H1 (cell line): Measurements from ENCODE around the gene PKD1. TPM values are rescaled to one million over a fixed set of nuclear protein-coding genes. Genes with fewer than 3 reads are reported as not detected.

Experiments used
- CTCF ChIA-PET: fragments of 300-600 bp; sonication (Branson Sonifier 250); formaldehyde crosslinking; loops from one replicate; lab custom pipeline; 2021; ENCODE audit not compliant: partially characterized antibody; lab: Charles Lee
- POLR2A ChIA-PET: fragments of 300-600 bp; sonication (Branson Sonifier 250); formaldehyde crosslinking; loops from one replicate; lab custom pipeline; 2021; ENCODE audit warnings: inconsistent platforms; ENCODE audit not compliant: partially characterized antibody; lab: Charles Lee
- DNase-seq, 2 experiments: peaks; one replicate each; pipeline versions ENCODE4 v3.0.0 to v3.0.0-alpha.2; 2010 to 2022; ENCODE audit warnings: low spot score in 2 of 2, low read depth in 1 of 2, mixed read lengths in 1 of 2
- FAIRE-seq: peaks from 2 replicates; lab custom pipeline; 2011; peaks lifted over from hg19 to GRCh38; lab: Jason Lieb, UNC
- H2AFZ ChIP-seq: 2 replicates; pipeline ENCODE4 v1.8.1; 2012; ENCODE audit warnings: low read length, inconsistent platforms
- H2AK5ac ChIP-seq: 2 replicates; pipeline ENCODE4 v1.6.1; 2013; ENCODE audit warnings: low read depth, low read length
- H2BK120ac ChIP-seq: replicated peaks from 2 replicates; pipeline ENCODE3; 2013; ENCODE audit warnings: low read depth, low read length, inconsistent platforms
- H2BK12ac ChIP-seq: 2 replicates; pipeline ENCODE4 v1.6.1; 2013; ENCODE audit warnings: low read depth, low read length
- H2BK15ac ChIP-seq: 2 replicates; pipeline ENCODE4 v1.6.1; 2013; ENCODE audit warnings: low read length
- H2BK20ac ChIP-seq: 2 replicates; pipeline ENCODE4 v1.6.1; 2013; ENCODE audit warnings: low read length
- H2BK5ac ChIP-seq: 2 replicates; pipeline ENCODE4 v1.6.1; 2013; ENCODE audit warnings: low read depth, low read length
- H3K14ac ChIP-seq: 2 replicates; pipeline ENCODE4 v1.6.1; 2013; ENCODE audit warnings: inconsistent platforms; ENCODE audit not compliant: insufficient read length
- H3K18ac ChIP-seq: 2 replicates; pipeline ENCODE4 v1.6.1; 2013; ENCODE audit warnings: low read length; ENCODE audit errors: extremely low read depth
- H3K23ac ChIP-seq: 2 replicates; pipeline ENCODE4 v1.6.1; 2013; ENCODE audit warnings: inconsistent platforms; ENCODE audit not compliant: insufficient read length
- H3K23me2 ChIP-seq: 2 replicates; pipeline ENCODE4 v1.6.1; 2013; ENCODE audit warnings: low read depth, low read length
- H3K27ac ChIP-seq: 2 replicates; pipeline ENCODE4 v1.6.1; 2011; ENCODE audit warnings: low read depth, low read length, inconsistent platforms
- H3K27me3 ChIP-seq, 4 experiments: replicated peaks in 1 of 4; 1 replicate in 1 of 4; 2 replicates in 3 of 4; pipeline versions ENCODE4 v1.6.1 to v1.8.1; 2011 to 2013; ENCODE audit warnings: low read length in 3 of 4, mild to moderate bottlenecking in 3 of 4, inconsistent platforms in 2 of 4, mixed read lengths in 2 of 4, moderate library complexity in 1 of 4; ENCODE audit not compliant: control insufficient read depth in 3 of 4, insufficient read depth in 3 of 4; ENCODE audit errors: extremely low read depth in 1 of 4
- H3K36me3 ChIP-seq, 4 experiments: 2 replicates each; pipeline versions ENCODE4 v1.6.1 to v1.8.1; 2011 to 2013; ENCODE audit warnings: mild to moderate bottlenecking in 4 of 4, low read length in 3 of 4, moderate library complexity in 2 of 4, control low read depth in 1 of 4, inconsistent platforms in 1 of 4; ENCODE audit not compliant: insufficient read depth in 4 of 4, control insufficient read depth in 2 of 4
- H3K4ac ChIP-seq: replicated peaks from 2 replicates; pipeline ENCODE3; 2013; ENCODE audit warnings: low read length, low read depth, mixed read lengths, inconsistent platforms; ENCODE audit not compliant: insufficient read length
- H3K4me1 ChIP-seq, 4 experiments: replicated peaks in 1 of 4; 1 replicate in 1 of 4; 2 replicates in 3 of 4; pipeline versions ENCODE4 v1.6.1 to v1.8.1; 2011 to 2013; ENCODE audit warnings: low read length in 3 of 4, inconsistent platforms in 2 of 4, mixed read lengths in 1 of 4; ENCODE audit not compliant: insufficient read depth in 4 of 4, control insufficient read depth in 3 of 4
- H3K4me2 ChIP-seq, 2 experiments: 2 replicates each; pipeline versions ENCODE4 v1.6.1 to v1.8.1; 2011 to 2013; ENCODE audit warnings: low read depth in 2 of 2, low read length in 2 of 2, control low read depth in 1 of 2, inconsistent platforms in 1 of 2, mild to moderate bottlenecking in 1 of 2; ENCODE audit not compliant: insufficient read depth in 1 of 2
- H3K4me3 ChIP-seq, 4 experiments: fragments of 200-600, 300-600 bp in 1 of 4; sonication (generic), shearing (Covaris generic), sonication (Bioruptor Twin) in 1 of 4; 2 replicates each; pipeline versions ENCODE4 v1.5.1 to v1.8.1; 2011 to 2016; ENCODE audit warnings: low read length in 4 of 4, low read depth in 3 of 4, control low read depth in 2 of 4, inconsistent platforms in 2 of 4, mild to moderate bottlenecking in 2 of 4, mixed read lengths in 1 of 4, moderate library complexity in 1 of 4; ENCODE audit not compliant: insufficient read depth in 2 of 4; ENCODE audit errors: extremely low read depth in 1 of 4
- H3K56ac ChIP-seq: replicated peaks from 2 replicates; pipeline ENCODE3; 2013; ENCODE audit warnings: low read depth, mild to moderate bottlenecking, mixed read lengths, low read length, inconsistent platforms; ENCODE audit not compliant: insufficient read length
- H3K79me1 ChIP-seq: 2 replicates; pipeline ENCODE4 v1.6.1; 2013; ENCODE audit warnings: low read depth, low read length, control low read depth
- H3K79me2 ChIP-seq, 2 experiments: 2 replicates each; pipeline versions ENCODE4 v1.6.1 to v1.8.1; 2012 to 2013; ENCODE audit warnings: low read length in 2 of 2, mild to moderate bottlenecking in 2 of 2, inconsistent platforms in 1 of 2; ENCODE audit not compliant: insufficient read depth in 2 of 2, control insufficient read depth in 1 of 2
- H3K9ac ChIP-seq, 4 experiments: replicated peaks in 1 of 4; 1 replicate in 1 of 4; 2 replicates in 3 of 4; pipeline versions ENCODE4 v1.6.1 to v1.8.1; 2011 to 2013; ENCODE audit warnings: low read depth in 3 of 4, low read length in 3 of 4, control low read depth in 2 of 4, mild to moderate bottlenecking in 2 of 4, moderate library complexity in 2 of 4, inconsistent platforms in 1 of 4; ENCODE audit errors: extremely low read depth in 1 of 4
- H3K9me3 ChIP-seq, 2 experiments: 2 replicates each; pipeline versions ENCODE4 v1.6.1 to v1.8.1; 2012 to 2013; ENCODE audit warnings: mild to moderate bottlenecking in 2 of 2, moderate library complexity in 2 of 2, control low read depth in 1 of 2, inconsistent platforms in 1 of 2, low read depth in 1 of 2, low read length in 1 of 2, mixed read lengths in 1 of 2; ENCODE audit not compliant: insufficient read depth in 2 of 2
- H4K20me1 ChIP-seq, 2 experiments: replicated peaks in 1 of 2; 2 replicates each; pipeline versions ENCODE3 to v1.8.1; 2011 to 2013; ENCODE audit warnings: inconsistent platforms in 2 of 2, low read length in 2 of 2, mild to moderate bottlenecking in 1 of 2; ENCODE audit not compliant: insufficient read depth in 2 of 2, control insufficient read depth in 1 of 2
- H4K5ac ChIP-seq: 2 replicates; pipeline ENCODE4 v1.6.1; 2013; ENCODE audit warnings: low read length, low read depth, mixed read lengths, inconsistent platforms; ENCODE audit not compliant: insufficient read length
- H4K8ac ChIP-seq: 2 replicates; pipeline ENCODE4 v1.8.0; 2013; ENCODE audit warnings: mild to moderate bottlenecking, moderate library complexity, low read length, inconsistent platforms; ENCODE audit not compliant: insufficient read depth; ENCODE audit errors: extremely low read depth
- H4K91ac ChIP-seq: replicated peaks from 2 replicates; pipeline ENCODE3; 2013; ENCODE audit warnings: low read length, mixed read lengths, inconsistent platforms; ENCODE audit not compliant: insufficient read length
- BCL11A ChIP-seq, 2 experiments: IDR thresholded peaks; one replicate each; pipeline ENCODE4 v1.6.1; 2011; ENCODE audit warnings: low read depth in 2 of 2, low read length in 2 of 2, mild to moderate bottlenecking in 2 of 2
- HDAC6 ChIP-seq: IDR thresholded peaks from one replicate; pipeline ENCODE4 v1.7.1; 2012; ENCODE audit warnings: low read depth, mild to moderate bottlenecking, inconsistent platforms, low read length, moderate library complexity
- KDM1A ChIP-seq: fragments of 200-600, 300-600 bp; sonication (generic); IDR thresholded peaks from 2 replicates; pipeline ENCODE4 v1.7.1; 2016; ENCODE audit warnings: mild to moderate bottlenecking, low read length, borderline replicate concordance
- NANOG ChIP-seq: IDR thresholded peaks from 2 replicates; pipeline ENCODE4 v1.6.1; 2011; ENCODE audit warnings: low read length, low read depth, mild to moderate bottlenecking, inconsistent platforms; ENCODE audit not compliant: insufficient read depth, poor library complexity, severe bottlenecking
- NRF1 ChIP-seq: IDR thresholded peaks from 2 replicates; pipeline ENCODE4 v1.6.1; 2011; ENCODE audit warnings: mild to moderate bottlenecking, low read depth, low read length, improper control_type of control experiment
- PHF8 ChIP-seq: fragments of 200-600 bp; sonication (generic); conservative IDR thresholded peaks from 2 replicates; pipeline ENCODE4 v1.7.1; 2012; ENCODE audit warnings: low read depth, mild to moderate bottlenecking, inconsistent platforms, low read length, moderate library complexity
- RBBP5 ChIP-seq: IDR thresholded peaks from 2 replicates; pipeline ENCODE4 v1.7.1; 2012; ENCODE audit warnings: low read depth, mild to moderate bottlenecking, inconsistent platforms, low read length, moderate library complexity, borderline replicate concordance
- TAF7 ChIP-seq: optimal IDR thresholded peaks from 2 replicates; pipeline ENCODE3; 2011; ENCODE audit warnings: low read depth, mild to moderate bottlenecking, inconsistent platforms, low read length, moderate library complexity, borderline replicate concordance
- TEAD4 ChIP-seq: IDR thresholded peaks from 2 replicates; pipeline ENCODE4 v1.6.1; 2012; ENCODE audit warnings: low read depth, low read length, inconsistent platforms, mixed read lengths
- YY1 ChIP-seq: IDR thresholded peaks from 2 replicates; pipeline ENCODE4 v1.6.1; 2011; ENCODE audit warnings: low read depth, mild to moderate bottlenecking, low read length
- WGBS, 2 experiments: shearing (Covaris generic) in 1 of 2; methylation state at CpG; one replicate each; pipeline versions ENCODE4 v1.1.6 to v1.1.7; 2013 to 2015; ENCODE audit warnings: low lambda C conversion rate in 2 of 2, mixed read lengths in 2 of 2, inconsistent platforms in 1 of 2, low coverage in 1 of 2, missing lambda C conversion rate in 1 of 2; ENCODE audit not compliant: insufficient replicate concordance in 2 of 2, insufficient coverage in 1 of 2, insufficient read length in 1 of 2; ENCODE audit errors: extremely low coverage in 1 of 2, missing lambda C conversion rate in 1 of 2; 5-methylcytosine and 5-hydroxymethylcytosine counted together
- polyA plus RNA-seq, 7 experiments: library from polyadenylated mRNA; depleted of rRNA in 3 of 7; stranded (reverse) in 5 of 7; unstranded in 2 of 7; fragments of >200 nt in 5 of 7; fragments of 200-250 nt in 2 of 7; gene quantifications; 1 replicate in 5 of 7; 2 replicates in 1 of 7; 4 replicates in 1 of 7; pipeline versions ENCODE4 v1.2.1 to v1.2.3, GENCODE V29; 2011 to 2013; ENCODE audit warnings: missing spikeins in 2 of 7, mixed read lengths in 2 of 7
- total RNA-seq: library from RNA; stranded (reverse); fragmentation: NEBNext Ultra II Directional; extraction: Animal tissue kit (Norgen Biotek cat#: 25700); gene quantifications from 2 replicates; pipeline ENCODE4 v1.2.1, GENCODE V29; 2021

Gene PKD1
- total and polyA plus RNA-seq, 2 of the 8 experiments (the other 6 are each of a cell fraction or from before 2014, with no cell fraction given) = 40.6 to 52.7 TPM

DNA sequence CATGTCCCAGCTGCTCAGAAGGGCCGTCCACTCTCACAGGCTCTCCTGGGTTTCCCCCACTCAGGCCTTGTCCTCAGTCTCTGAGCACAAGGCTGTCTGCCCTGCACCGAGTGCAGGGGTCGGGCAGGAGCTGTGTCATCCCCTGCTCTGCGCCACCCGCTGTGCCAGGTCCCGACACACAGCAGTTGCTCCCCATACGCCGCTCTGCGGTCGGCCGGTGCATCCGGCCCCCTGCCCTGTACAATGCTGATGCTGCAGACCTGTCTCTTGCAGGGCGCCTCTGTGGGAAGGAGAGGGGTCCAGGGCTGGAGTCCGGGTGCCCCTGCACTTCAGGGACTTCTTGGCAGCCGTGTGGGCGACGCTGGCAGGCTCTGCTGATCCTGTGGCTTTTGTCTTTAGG lies 81.8 kb downstream of the PKD1 start:
- Histone ChIP-seq H2BK12ac (no peak overlapping the region), H3K14ac (no peak overlapping the region), H4K8ac (no peak overlapping the region), H3K23ac (no peak overlapping the region), H3K27ac (no peak overlapping the region), H2BK5ac (no peak overlapping the region), H3K56ac (no peak overlapping the region), H2BK15ac (no peak overlapping the region), H3K9me3 (no peaks in the 10 kb centered on the region), H2AFZ (no peak overlapping the region), H3K79me2 (no peaks in the 10 kb centered on the region), H3K4me3 (no peak overlapping the region), H3K36me3 (peaks cover 0 to 5% (median 4%) of the 10 kb centered on the region in 4 experiments; a peak in 3 of 8 replicates), H3K4ac (no peak overlapping the region), H3K4me2 (no peak overlapping the region), H3K4me1 (no peaks in the 10 kb centered on the region), H4K91ac (no peak overlapping the region), H3K79me1 (0 out of 2 replicates have a peak, but pooled peaks cover 2% of the 10 kb centered on the region), H2AK5ac (no peak overlapping the region), H2BK120ac (no peak overlapping the region), H3K9ac (no peak overlapping the region), H3K23me2 (no peaks in the 10 kb centered on the region), H3K18ac (no peak overlapping the region), H4K5ac (no peak overlapping the region), H2BK20ac (no peak overlapping the region), H3K27me3 (no peaks in the 10 kb centered on the region), H4K20me1 (peaks cover 2 to 8% of the 10 kb centered on the region in 2 experiments)
- 92% methylated on average over 17 of the region's 17 CpGs; no CpG with 5 or more reads in 1 of the 2 experiments for WGBS, 2 experiments
- CTCF ChIA-PET = interaction anchor here (1.0 to 2.3 kb wide), 2 partner anchors 10 to 31 kb away, joined by 3 to 4 read pairs; no protein-coding TSS in a partner anchor
- FAIRE-seq = no peak
- TF ChIP-seq TAF7 (no peak), NRF1 (no peak), RBBP5 (no peak), HDAC6 (no peak), TEAD4 (no peak), PHF8 (no peak), NANOG (no peak), KDM1A (no peak), YY1 (no peak), BCL11A (IDR thresholded peaks at IDR 0.05; ENCODE audit: low read depth in 2 of 2, low read length in 2 of 2) (no peak)
- no peak for DNase-seq
- POLR2A ChIA-PET = interaction anchor here (2.0 kb wide), 1 partner anchor 53 kb away, joined by 5 read pairs; no protein-coding TSS in a partner anchor
